ENCODE results near the gene TNFSF9. TPM values are rescaled to one million over a fixed set of nuclear protein-coding genes. Genes with fewer than 3 reads are reported as not detected.

The TNFSF9 gene
- total RNA-seq, 6 experiments from 2014 or later = 0.27 to 1.6 (median 0.55) TPM; not detected in 3

- Histone ChIP-seq H3K4me1 (peaks cover 0 to 9% (median 0%) of the 10 kb centered on the region in 4 donors), H3K27ac (no peak overlapping the region), H3K36me3 (no peaks in the 10 kb centered on the region), H3K4me3 (no peak overlapping the region), H3K27me3 (peaks cover 0 to 11% of the 10 kb centered on the region in 2 donors), H3K9me3 (no peaks in the 10 kb centered on the region)
- ATAC-seq = no peak
- no peak for TF ChIP-seq POLR2A (IDR thresholded peaks at IDR 0.05)
- no peak for TF ChIP-seq CTCF (IDR thresholded peaks at IDR 0.05)
- 72% methylated on average over 8 of the region's 17 CpGs for WGBS (ENCODE audit: insufficient coverage, low coverage, low lambda C conversion rate, missing lambda C conversion rate)
- DNase-seq = no peak
- intact Hi-C loops (cut with DNase I) = no loop called here
Observed at GRCh38 chr19:6499052-6499790, 31.6 kb upstream of the TNFSF9 start.

- ATAC-seq (no peak), DNase-seq (no peak)
- WGBS (ENCODE audit: insufficient coverage, low coverage, low lambda C conversion rate, missing lambda C conversion rate) = 39% methylated on average over 11 of the region's 24 CpGs
- TF ChIP-seq POLR2A (IDR thresholded peaks at IDR 0.05) (no peak), CTCF (IDR thresholded peaks at IDR 0.05) (no peak)
- no peaks in the 10 kb centered on the region for H3K36me3 ChIP-seq
- intact Hi-C loops (cut with DNase I) = no loop called here
- peaks cover 0 to 11% of the 10 kb centered on the region in 2 donors for H3K27me3 ChIP-seq
- no peaks in the 10 kb centered on the region for H3K9me3 ChIP-seq
- peaks cover 0 to 9% (median 0%) of the 10 kb centered on the region in 4 donors for H3K4me1 ChIP-seq
- H3K4me3 ChIP-seq = no peak overlapping the region
- no peak overlapping the region for H3K27ac ChIP-seq
Observed at GRCh38 chr19:6500837-6501739, 29.7 kb upstream of the TNFSF9 start.

- intact Hi-C loops (cut with DNase I) = no loop called here
- no peaks in the 10 kb centered on the region for H3K36me3 ChIP-seq
- WGBS (ENCODE audit: insufficient coverage, low coverage, low lambda C conversion rate, missing lambda C conversion rate) = 0% methylated on average over 10 of the region's 71 CpGs
- ATAC-seq (peak; percentile 28 to 62 (median 39)), DNase-seq (no peak)
- peaks cover 0 to 9% (median 0%) of the 10 kb centered on the region in 4 donors for H3K4me1 ChIP-seq
- H3K27ac ChIP-seq = no peak within 1 kb of the TSS
- H3K27me3 ChIP-seq = peaks cover 0 to 11% of the 10 kb centered on the region in 2 donors
- TF ChIP-seq POLR2A (IDR thresholded peaks at IDR 0.05) (no peak), CTCF (IDR thresholded peaks at IDR 0.05) (no peak)
- no peaks in the 10 kb centered on the region for H3K9me3 ChIP-seq
- H3K4me3 ChIP-seq = peak within 1 kb of the TSS; percentile 14 to 18 (median 16)
Observed at GRCh38 chr19:6501740-6502648, 28.8 kb upstream of the TNFSF9 start, which contains the start of gene TUBB4A. Gene TUBB4A (minus strand): TSS chr19:6502309. CDS start chr19:6502212, 97 bp downstream.

All from right lobe of liver (tissue), 6 donors.